Measurements from ENCODE around the gene TUBB4A.
A peak's percentile ranks its signal among the peaks of the same experiment; 100 is the strongest.
"Not testable (repeated sequence)": the region's sequence is repeated elsewhere in the genome, so short reads cannot be mapped to it uniquely, and the experiment has no call there.

The TUBB4A gene

DNA sequence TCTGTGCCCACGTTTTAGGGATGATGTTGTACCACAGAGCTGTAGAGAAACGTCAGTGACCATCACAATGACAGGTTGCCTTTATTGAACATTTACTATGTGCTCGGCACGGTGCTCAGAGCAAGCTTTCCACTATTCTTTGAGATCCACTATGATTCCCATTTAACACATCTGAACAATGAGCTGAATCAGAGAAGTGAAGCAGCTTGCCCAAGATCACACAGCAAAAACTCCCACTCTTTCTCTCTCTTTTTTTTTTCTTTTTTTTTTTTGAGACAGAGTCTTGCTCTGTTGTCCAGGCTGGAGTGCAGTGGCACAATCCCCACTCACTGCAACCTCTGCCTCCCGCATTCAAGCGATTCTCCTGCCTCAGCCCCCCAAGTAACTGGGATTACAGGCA is 20.6 kb upstream of the TUBB4A start:
- no peak for DNase-seq

DNA sequence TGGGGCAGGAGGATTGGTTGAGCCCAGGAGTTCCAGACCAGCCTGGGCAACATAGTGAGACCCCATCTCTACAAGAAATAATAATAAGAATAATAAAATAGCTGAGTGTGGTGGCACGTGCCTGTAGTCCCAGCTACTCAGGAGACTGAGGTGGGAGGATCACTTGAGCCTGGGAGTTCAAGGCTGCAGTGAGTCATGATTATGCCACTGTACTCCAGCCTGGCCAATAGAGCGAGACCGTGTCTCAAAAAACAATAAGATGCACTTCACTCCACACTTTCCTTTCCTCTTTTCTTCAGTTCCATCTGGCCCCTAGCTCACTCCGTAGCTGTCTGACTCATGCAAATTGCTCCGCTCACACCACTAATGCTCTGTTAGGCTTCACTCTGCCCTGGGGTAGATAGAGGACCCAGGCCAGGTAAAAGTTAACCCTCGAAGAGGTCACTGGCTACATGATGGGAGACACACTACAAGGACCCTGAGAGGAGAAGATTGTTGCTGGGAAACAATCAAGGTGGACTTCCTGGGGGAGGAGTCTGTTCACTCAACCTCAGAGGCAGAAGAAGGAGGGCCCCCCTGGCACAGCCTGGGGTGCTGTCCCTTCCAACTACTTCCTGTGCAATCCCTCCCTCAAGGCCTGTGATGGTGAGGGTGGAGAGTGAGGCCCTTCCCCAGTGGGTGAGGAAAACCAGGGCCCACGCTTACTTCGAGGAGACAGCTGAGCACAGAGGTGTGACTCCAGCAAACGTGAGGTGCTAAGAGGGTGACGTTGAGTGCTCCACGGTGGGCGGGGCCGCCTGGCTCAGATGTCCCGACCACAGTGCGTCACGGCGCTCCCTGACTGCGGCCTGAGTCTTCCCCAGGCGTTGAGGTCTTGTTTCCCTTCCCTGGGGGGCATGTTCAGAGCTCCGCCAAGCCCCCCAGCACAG is 19.9 kb upstream of the TUBB4A start:
- peak; percentile 93 for DNase-seq

DNA sequence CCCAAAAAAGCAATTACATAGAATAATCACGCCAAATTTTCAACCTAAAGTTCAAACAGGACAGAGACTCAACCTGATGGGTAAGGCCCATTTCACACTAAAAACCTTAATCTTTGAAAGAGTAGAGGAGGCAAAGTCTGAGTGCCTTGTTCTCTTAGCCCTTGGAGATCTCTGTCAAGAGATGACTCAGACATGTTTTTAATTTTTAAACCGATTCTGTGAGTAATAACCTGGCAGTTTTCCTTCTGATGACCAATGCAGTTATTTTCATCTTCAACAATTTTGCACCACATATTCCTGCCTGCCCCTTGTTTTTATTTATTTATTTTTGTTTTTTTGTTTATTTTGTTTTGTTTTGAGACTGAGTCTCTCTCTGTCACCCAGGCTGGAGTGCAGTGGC is 17.2 kb upstream of the TUBB4A start:
- DNase-seq, result peak; percentile 70

DNA sequence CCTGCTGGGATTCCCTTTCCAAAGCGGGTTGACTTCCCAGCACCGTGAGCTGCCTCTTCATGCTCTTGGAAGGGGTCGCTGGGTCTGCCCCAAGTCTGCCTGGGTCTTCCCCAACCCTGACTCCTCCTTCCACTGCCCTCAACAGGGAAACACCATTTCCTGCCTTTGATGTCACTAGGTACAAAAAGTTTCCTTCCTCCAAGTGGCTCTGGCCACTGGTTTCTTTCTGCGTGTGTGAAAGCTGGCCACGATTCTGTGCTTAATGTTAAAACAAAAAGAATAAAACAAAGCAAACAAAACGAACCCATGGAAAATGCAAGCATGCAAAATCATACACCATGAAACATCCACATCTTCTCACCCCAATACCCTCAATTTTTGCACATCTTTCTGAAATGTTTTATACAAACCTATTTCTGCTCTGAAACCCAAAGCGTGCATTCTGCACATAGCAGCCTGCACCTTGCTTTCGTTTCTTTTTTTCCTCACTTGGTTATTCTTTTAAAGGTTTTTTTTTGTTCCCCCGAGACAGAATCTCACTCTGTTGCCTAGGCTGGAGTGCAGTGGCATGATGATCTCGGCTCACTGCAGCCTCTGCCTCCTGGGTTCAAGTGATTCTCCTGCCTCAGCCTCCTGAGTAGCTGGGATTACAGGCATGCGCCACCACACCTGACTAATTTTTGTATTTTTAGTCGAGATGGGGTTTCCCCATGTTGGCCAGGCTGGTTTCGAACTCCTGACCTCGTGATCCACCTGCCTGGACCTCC is 16.2 kb upstream of the TUBB4A start:
- peak; percentile 73 for DNase-seq

DNA sequence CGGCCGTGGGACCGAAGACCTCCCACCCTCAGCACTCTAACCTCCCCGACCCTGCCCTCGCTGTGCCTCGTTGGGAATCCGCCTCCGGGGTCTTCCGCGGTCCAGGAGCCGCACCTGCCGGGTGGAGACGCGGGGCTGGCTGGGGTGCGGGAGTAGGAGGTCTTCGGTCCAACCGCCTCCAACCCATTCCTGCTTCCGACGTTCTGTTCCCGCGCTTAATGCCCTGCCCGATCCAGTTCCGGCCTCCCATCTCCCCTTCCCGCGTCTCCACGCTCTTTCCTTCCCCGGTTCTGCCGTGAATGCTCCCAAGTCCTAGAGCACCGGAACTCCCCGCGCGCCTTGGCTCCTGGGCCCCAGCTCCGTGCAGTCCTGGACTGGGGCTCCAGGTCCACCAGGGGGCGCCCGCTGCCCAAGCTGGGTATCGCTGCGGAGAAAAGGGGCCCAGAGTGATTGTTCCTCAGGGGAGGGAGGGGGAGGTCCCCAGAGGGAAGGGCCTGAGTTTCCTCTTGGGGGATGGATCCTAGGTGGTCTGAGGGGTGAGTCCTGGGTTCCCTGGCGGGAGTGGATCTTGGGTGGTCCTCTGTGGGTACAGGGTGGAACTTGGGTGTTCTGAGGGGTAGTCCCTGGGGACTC is 14.7 kb upstream of the TUBB4A start:
- DNase-seq, result peak; percentile 97

DNA sequence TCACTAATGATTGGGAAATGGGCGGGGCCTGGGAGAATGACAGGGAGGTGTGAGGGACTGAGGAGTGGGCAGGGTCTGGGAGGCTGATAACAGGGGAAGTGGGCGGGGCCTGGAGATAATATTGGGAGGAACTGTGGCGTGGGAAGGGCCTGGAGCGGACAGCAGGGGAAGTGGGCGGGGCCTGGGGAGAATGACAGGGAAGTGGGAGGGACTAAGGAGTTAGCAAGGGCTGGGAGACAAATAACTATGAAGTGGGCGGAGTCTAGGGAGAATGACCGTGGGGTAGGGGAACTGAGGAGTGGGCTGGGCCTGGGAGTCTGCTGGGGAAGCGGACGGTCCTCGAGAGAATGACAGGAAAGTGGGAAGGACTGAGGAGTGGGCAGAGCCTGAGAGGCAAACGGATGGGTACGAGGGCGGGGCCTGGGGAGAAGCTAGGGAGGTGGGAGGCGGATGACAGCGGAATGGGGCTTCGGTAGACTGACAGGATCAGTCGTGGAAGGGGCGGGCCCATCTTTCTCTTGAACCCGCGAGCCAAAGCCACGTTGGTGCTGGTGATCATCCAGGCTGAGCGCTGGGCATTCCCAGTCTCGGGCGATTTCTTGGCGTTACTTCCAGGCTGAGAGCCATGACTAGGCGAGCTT is 14.0 kb upstream of the TUBB4A start:
- peak; percentile 96 for DNase-seq

DNA sequence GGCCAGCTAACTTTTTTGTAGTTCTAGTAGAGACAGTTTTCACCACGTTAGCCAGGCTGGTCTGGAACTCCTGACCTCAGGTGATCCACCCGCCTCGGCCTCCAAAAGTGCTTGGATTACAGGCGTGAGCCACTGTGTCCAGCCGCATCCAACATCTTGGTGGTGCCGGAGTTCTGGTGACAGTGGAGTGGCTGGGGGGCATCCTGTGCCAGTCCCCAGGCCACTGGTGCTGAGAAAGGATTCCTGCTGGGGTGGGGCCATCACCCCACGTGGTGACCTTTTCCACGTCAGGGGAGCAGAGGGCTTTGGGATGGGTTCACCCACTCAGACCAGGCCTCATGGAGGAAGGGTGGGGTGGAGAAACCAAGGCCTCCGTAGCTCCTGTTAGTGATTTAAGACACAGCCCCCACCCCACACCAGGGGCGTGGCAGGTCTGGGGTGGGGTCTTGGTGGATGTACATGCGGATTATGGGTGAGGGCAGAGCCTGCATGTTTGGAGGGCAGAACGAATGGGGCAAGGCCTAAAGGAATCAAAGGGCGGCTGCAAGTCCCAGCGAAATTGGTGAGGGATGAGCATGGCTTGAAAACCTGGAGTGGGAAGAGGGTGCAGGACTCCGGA is 12.9 kb upstream of the TUBB4A start:
- DNase-seq, result no peak

DNA sequence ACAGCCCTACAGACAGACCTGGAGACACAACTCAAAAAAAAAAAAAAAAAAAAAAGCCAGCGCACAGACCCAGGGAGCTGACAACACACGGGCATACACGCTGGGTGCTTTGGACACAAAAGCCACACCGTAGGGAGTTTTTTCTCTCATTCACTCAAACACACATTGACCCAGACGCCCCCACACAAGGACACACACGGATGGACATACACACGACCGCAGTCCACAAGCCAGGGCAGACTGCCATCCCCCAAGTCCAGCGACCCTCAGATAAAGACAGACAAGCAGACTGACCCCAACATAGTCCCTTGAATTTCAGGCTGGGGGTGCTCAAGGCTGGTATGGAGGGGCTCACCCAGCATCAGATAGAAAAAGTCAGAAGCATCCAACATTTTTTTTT is 12.0 kb upstream of the TUBB4A start:
- no peak for DNase-seq

DNA sequence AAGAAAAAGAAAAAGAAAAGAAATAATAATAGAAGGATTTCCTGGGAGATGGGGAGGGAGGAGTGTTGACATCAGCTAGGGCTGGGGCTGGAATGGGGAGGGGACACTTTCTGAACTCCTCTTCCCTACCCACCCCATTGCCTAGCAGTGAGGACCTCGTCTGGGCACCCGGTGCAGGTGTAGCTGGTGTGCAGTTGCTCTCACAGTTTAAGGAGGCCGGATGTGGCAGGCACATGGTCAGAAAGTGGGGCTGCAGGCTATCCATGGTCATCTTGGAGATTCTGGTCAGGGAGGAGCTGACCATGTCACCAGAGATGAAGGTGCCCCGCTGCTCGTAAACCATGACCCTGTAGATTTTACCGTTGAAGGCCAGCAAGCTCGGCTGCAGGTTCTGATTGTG is 8.5 kb upstream of the TUBB4A start:
- DNase-seq, result no peak

DNA sequence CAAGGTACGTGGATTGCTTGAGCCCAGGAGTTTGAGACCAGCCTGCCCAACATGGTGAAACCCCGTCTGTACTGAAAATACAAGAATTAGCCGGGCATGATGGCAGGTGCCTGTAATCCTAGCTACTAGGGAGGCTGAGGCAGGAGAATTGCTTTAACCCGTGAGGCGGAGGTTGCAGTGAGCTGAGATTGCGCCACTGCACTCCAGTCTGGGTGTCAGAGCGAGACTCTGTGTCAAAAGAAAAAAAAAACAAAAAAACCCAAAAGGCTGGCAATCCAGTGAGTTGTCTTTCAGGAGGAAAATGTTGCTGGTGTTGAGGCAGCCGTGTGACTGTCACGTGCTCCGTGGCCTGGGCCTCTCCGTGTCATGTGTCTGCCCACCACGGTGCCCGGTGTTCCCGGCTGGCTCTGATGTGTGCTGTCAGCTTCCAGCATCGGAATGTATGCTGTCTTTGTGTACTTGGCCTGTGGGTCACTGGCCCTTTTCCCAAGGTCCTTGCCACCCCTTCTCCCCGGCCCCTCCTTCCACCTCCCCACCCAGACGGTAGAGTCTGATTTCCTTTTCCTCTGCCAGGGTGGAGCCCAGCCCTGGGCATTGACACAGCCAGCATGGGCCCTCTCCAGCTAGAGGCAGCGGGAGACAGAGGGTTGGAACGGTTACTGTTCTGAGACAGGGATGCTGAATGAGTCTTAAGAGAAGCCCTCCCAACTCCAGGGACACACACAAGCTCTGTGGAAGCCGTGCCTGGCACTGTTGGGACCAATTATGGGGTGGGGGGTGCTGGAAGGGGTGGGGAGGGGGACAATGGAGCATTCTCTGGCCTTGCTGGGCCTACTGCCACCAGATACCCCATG is 7.2 kb upstream of the TUBB4A start:
- peak; percentile 34 for DNase-seq

DNA sequence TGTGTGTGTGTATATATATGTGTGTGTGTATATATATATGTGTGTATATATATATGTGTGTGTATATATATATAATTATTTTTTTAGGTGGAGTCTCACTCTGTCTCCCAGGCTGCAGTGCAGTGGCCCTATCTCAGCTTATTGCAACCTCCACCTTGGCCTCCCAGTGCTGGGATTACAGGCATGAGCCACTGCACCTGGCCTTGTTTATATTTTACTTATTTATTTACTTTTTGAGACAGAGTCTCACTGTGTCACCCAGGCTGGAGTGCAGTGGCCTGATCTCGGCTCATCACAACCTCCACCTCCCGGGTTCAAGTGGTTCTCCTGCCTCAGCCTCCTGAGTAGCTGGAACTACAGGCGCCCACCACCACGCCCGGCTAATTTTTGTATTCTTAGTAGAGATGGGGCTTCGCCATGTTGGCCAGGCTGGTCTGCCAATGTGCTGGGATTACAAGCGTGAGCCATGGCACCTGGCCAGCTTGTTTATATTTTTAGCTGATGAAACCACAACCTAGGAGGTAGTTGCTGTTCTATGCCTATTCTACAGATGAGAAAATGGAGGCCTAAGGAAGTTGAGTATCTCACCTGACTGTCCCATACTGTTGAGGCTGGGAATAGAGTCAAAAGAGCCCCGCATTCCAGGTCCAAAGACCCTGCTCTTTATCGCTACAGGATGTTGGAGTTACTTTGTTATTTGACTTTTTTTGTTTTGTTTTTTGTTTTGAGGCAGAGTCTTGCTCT is 6.1 kb upstream of the TUBB4A start:
- DNase-seq, result not testable (repeated sequence)

DNA sequence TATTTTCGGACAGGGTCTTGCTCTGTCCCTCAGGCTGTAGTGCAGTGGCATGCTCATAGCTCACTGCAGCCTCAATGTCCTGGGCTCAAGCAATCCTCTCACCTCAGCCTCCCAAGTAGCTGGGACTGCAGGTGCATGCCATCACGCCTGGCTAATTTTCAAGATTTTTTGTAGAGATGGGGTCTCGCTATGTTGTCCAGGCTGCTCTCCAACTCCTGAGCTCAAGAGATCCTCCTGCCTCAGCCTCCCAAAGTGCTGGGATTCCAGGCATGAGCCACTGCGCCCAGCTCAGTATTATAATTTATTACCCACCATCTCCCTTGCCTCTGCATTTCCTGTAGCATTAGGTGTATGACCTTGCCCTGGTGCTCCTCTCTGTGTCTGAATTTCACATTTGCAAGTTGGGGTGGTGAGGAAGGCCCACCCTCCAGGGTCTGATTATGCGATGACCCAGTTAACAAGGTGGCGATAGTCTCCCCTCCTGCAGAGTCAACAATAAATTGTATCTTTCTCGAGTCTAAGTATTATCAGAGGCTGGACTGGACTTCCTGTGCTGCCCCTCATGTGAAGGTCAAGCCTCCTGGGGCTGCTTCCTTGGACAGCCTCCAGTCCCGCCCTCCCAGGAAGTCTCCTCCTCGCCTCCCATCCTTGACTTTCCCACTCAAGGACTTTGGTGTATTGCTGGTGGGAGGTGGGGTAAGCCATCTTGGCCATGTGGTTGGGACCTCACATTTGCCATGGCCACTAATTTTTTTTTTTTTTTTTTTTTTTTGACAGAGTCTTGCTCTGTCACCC is 1.5 kb upstream of the TUBB4A start:
- DNase-seq, result no peak

DNA sequence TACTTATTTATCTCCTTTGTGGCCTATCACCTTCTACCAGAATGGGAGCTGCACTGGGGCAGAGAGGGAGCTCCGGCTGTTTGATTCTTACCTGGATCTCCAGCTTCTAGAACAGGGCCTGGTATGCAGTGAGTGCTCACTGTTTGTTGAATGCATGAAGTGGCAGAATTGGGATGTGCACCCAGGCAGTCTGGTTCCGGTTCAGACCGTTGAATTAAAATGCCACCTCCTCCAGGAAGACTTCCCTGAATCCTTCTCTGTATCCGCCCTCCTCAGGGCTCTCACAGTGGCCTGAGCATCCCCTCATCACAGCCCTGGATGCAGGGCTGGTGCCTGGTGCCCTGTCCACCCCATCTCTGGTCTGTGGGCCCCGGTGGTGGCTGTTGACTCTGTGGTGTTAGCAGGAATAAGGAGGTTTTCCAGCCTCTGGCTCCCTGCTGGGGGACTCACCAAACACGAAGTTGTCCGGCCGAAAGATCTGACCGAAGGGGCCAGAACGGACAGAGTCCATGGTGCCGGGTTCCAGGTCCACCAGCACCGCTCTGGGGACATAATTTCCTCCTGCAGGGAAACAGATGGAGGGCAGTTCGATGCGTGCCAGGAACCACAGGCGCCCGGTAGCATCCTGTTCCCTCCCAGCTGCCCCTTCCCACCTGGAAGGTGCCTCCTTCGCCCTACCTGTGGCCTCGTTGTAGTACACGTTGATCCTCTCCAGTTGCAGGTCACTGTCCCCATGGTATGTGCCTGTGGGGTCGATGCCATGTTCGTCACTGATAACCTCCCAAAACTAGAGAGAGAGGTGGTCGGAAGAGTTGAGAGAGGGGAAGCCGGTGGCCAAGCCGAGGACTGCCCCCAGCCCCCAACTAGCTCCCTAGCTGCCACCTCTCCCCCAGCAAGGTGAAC is 1.0 kb downstream of the TUBB4A start:
- no peak for DNase-seq

DNA sequence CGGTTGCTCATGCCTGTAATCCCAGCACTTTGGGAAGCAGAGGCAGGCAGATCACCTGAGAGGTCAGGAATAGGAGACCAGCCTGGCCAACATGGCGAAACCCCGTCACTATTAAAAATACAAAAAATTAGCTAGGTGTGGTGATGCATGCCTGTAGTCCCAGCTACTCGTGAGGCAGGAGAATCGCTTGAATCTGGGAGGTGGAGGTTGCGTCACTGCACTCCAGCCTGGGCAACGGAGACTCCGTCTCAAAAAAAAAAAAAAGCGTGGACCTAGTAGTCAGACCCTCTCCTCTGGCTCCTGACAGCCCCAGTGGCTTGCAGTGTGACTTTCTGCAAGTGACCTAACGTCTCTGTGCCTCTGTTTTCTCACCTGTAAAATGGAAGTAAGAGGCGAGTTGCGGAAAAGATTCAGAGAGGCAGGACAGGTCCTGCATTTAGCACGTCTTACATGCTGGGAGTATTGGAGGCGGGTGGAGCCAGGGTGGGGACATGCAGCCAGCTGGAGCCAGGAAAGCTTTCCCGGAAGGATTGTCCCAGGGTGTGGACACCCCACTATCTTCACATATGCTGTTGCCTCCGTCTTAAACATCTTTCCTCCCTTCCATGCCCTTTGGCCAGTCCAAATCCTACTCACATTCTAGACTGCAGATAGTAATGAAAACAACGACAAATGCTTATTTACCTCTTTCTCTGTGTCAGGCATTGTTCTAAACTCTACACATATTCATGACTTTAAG is 2.9 kb downstream of the TUBB4A start:
- DNase-seq, result no peak

DNA sequence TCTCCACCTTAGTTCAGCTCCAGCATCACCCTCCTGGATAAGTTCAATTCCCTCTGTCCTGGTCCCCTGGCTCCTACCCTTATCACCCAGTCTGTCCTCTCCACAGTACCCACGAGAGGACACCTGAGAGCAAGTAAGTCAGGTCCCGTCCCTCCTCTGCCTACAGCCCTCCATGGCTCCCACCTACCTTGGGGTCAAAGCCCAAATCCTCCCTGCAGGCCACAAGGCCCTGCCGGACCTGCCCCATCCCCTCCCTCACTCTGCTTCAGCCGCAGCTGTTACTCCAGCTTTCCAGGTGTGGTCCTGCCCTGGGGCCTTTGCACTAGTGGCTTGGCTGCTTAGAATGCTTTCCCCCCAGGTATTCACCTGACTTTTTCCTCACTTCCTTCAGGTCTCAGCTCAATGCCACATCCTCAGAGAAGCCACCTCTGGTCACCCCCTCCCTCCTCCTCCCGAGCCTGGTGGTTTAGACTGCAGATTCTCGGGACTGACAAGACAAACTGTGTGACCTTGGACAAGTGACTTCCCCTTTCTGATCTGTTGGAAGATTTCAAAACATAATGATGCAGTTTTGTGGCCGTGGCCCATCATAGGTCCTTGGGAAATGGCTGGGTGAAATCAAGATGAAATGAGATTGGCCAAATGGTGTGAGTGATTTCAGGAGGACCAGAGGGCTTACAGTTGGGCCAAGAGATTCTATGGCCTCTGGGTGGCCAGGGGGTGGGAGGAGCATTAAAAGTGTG is 3.6 kb downstream of the TUBB4A start:
- DNase-seq, result peak; percentile 84

DNA sequence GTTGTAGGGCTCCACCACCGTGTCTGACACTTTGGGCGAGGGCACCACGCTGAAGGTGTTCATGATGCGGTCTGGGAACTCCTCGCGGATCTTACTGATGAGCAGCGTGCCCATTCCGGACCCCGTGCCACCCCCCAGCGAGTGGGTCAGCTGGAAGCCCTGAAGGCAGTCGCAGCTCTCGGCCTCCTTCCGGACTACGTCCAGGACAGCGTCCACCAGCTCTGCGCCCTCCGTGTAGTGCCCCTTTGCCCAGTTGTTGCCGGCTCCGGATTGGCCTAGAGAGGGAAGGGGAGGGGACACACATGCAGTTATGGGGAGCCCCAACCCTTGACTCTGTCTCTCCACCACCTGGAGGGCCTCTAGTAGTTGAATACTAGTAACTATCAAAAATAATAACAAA is 6.2 kb downstream of the TUBB4A start:
- DNase-seq, result no peak

DNA sequence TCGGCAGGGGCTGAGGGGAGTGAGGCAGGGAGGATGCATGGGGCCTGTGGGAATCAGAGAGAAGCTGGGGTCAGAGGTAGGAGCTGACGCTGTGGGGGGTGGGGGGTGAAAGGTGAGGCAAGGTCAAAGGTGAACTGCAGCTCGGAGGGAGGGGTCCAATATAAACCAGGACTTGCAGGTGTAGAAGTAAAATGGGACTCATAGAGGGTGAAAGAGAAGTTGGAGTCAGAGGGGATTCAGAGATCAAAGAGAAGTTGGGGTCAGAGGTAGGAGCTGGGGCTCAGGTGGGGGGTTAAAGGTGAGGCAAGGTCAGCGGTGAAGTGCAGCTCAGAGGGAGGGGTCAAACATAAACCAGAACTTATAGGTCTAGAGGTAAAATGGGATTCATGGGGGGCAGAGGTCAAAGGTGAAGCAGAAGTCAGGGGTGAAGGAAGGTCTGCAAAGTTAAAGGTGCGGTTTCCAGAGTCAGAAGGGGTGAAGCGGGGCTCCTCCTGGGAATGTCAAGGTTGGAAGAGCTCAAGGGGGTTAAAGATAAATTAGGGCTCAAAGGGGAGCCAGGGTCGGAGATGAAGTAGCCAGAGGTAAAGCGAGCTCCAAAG is 7.6 kb downstream of the TUBB4A start:
- no peak for DNase-seq
